Natural killer cell treated with Interleukin-12 subunit alpha and Interleukin-12 subunit beta and Interleukin-15 and Interleukin-18, amount 100 ng/mL, for 72 hours (primary cell): ENCODE measurements around the gene NEUROD4. TPM values are rescaled to one million over a fixed set of nuclear protein-coding genes. Genes with fewer than 3 reads are reported as not detected.

ENCODE experiments used
- ATAC-seq, 2 donors: fragments of 150-1000 bp; cut with Tn5 transposase in 1 of 2; sonication (Bioruptor Pico), chemical (Tn5 transposase) in 1 of 2; 2 replicates each; pipeline ENCODE4 v1.10.0; 2021
- DNase-seq: peaks from one replicate; pipeline ENCODE4 v3.0.0; 2022; ENCODE audit warnings: low spot score
- H3K27ac Mint-ChIP-seq, 2 donors: 1 replicate in 1 of 2; 2 replicates in 1 of 2; pipeline ENCODE4 v1.8.0; 2022; ENCODE audit warnings: mixed read lengths in 2 of 2, mild to moderate bottlenecking in 1 of 2, moderate library complexity in 1 of 2
- H3K27me3 Mint-ChIP-seq, 2 donors: 1 replicate in 1 of 2; 2 replicates in 1 of 2; pipeline ENCODE4 v1.8.0; 2022; ENCODE audit warnings: mixed read lengths in 2 of 2
- H3K36me3 Mint-ChIP-seq: one replicate; pipeline ENCODE4 v1.8.0; 2022; ENCODE audit warnings: mixed read lengths
- H3K4me1 Mint-ChIP-seq, 2 donors: 1 replicate in 1 of 2; 2 replicates in 1 of 2; pipeline ENCODE4 v1.8.0; 2022; ENCODE audit warnings: low read depth in 2 of 2, mixed read lengths in 2 of 2, mild to moderate bottlenecking in 1 of 2
- H3K4me3 Mint-ChIP-seq: one replicate; pipeline ENCODE4 v1.8.0; 2022; ENCODE audit warnings: mixed read lengths
- H3K9me3 Mint-ChIP-seq: 2 replicates; pipeline ENCODE4 v1.8.0; 2022; ENCODE audit warnings: mixed read lengths
- total RNA-seq, 2 donors: library from RNA; stranded (reverse); gene quantifications; one replicate each; pipeline ENCODE4 v1.2.3, GENCODE V29; 2022

Gene NEUROD4
- total RNA-seq, 2 donors from 2014 or later: not detected

DNA sequence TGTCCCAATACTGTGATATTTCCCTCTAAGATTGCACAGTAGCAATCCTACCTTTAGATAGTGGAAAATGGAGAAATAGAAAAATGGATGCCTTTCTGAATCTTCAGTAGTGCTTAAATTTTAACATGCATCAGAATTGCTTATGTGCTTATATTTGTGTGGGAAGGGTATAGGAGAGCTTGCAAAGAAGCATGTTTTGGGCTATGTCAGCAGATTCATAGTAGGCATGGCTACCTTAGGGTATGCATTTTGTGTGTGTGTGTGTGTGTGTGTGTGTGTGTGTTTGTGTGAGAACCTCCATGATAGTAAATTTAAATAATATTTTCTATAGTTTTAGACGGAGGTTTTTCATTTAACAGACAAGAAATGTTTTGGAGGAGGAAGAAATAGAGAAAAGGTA is 38.3 kb downstream of the NEUROD4 start:
- no peak for ATAC-seq
- Mint-ChIP-seq H3K27me3 (peaks cover 17 to 42% of the 10 kb centered on the region in 2 donors), H3K4me3 (no peak overlapping the region)

DNA sequence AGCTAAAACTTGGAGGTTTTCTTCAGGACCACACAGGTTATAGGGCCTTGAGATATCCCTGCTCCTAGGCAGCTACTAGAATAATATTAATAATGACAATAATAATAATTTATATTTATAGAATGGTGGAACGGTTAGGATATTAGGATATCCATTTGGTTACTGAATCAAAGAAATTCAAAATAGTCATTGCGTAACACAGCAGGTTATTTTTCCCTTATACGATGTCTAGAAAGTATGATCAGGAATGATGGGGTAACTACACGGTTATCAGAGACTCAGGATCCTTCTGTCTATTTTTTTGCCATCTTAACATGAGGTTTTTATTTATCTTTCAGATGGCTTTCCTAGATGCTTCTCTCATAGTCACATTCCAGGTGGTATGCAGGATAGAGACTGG is 39.0 kb downstream of the NEUROD4 start:
- H3K4me1 Mint-ChIP-seq: no peaks in the 10 kb centered on the region
- no peak overlapping the region for H3K27ac Mint-ChIP-seq
- DNase-seq (no peak), ATAC-seq (no peak)
- no peak overlapping the region for H3K4me3 Mint-ChIP-seq
- H3K27me3 Mint-ChIP-seq: peaks cover 19 to 39% of the 10 kb centered on the region in 2 donors
- H3K9me3 Mint-ChIP-seq: no peaks in the 10 kb centered on the region
- H3K36me3 Mint-ChIP-seq: no peaks in the 10 kb centered on the region

More for the DNA sequence above, 38.3 kb downstream of the NEUROD4 start:
- DNase-seq: no peak
- H3K4me1 Mint-ChIP-seq: no peaks in the 10 kb centered on the region
- no peak overlapping the region for H3K27ac Mint-ChIP-seq
- H3K36me3 Mint-ChIP-seq: no peaks in the 10 kb centered on the region
- H3K9me3 Mint-ChIP-seq: no peaks in the 10 kb centered on the region

DNA sequence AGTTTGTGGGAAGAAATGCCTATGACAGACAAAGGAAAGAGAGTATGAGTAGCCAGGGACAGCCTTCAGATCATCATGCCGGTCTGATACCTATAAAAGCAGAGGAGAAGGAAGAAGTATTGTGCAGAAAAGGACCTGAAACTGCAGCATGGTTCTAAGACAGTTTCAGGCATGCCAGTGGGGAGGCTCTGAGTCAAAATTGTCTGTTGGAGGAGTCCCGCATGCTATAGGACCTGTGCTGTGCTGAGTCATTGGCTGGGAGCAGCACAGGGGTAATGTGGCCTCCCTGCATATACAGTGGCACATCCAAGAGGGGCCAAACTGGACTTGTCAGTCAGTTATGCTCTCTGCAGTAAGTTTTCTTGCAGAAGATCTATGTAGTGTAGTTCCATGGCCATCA is 40.7 kb downstream of the NEUROD4 start:
- peaks cover 23 to 42% of the 10 kb centered on the region in 2 donors for H3K27me3 Mint-ChIP-seq
- ATAC-seq (peak; percentile 65 to 83), DNase-seq (no peak)
- H3K4me1 Mint-ChIP-seq: no peaks in the 10 kb centered on the region
- no peaks in the 10 kb centered on the region for H3K36me3 Mint-ChIP-seq
- H3K9me3 Mint-ChIP-seq: no peaks in the 10 kb centered on the region
- no peak overlapping the region for H3K27ac Mint-ChIP-seq
- H3K4me3 Mint-ChIP-seq: no peak overlapping the region

DNA sequence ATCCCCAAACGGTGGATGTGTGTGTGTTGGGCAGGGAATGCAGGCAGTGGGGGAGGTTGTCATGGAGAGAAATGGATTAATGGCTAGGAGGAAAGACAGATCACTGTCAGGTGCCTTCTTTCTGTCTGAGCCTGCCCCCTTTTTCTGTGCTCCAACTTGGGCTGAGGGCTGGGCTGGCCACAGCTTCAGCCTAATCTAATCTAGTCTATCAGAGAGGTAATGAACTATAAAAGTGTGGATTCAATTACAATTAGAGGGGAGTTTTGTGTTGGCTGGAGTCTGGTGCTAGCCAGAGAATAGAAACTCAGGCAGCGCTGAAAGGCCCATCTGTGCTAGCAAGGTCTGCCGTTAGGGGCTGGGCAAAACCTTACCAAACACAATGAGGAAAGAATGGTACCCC is 41.2 kb downstream of the NEUROD4 start:
- DNase-seq (no peak), ATAC-seq (no peak)
- Mint-ChIP-seq H3K9me3 (no peaks in the 10 kb centered on the region), H3K4me1 (no peaks in the 10 kb centered on the region), H3K27ac (no peak overlapping the region), H3K4me3 (no peak overlapping the region), H3K36me3 (no peaks in the 10 kb centered on the region), H3K27me3 (peaks cover 24 to 42% of the 10 kb centered on the region in 2 donors)

DNA sequence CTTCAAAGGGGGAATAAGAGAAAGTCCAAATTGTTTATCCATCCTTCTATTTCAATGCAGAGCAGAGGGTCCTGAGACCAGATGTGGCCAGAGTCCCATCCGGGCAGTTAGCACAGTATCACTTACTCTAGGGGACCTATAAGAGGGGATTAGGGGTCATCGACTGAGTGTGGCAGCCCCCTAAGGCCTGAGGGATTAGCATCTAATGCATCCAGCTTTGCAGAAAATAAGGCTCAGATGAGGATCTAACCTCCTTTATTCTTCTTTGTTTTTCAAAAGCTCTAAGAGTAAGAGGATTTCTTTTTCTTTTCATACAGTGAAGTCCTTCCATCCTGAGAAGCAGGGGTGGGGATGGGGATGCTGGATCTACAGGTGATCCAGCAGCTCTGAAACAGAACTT is 43.5 kb downstream of the NEUROD4 start:
- H3K27me3 Mint-ChIP-seq: peaks cover 22 to 35% of the 10 kb centered on the region in 2 donors
- H3K9me3 Mint-ChIP-seq: no peaks in the 10 kb centered on the region
- H3K4me1 Mint-ChIP-seq: no peaks in the 10 kb centered on the region
- no peak overlapping the region for H3K27ac Mint-ChIP-seq
- no peak for DNase-seq
- H3K4me3 Mint-ChIP-seq: no peak overlapping the region
- no peak for ATAC-seq
- no peaks in the 10 kb centered on the region for H3K36me3 Mint-ChIP-seq

DNA sequence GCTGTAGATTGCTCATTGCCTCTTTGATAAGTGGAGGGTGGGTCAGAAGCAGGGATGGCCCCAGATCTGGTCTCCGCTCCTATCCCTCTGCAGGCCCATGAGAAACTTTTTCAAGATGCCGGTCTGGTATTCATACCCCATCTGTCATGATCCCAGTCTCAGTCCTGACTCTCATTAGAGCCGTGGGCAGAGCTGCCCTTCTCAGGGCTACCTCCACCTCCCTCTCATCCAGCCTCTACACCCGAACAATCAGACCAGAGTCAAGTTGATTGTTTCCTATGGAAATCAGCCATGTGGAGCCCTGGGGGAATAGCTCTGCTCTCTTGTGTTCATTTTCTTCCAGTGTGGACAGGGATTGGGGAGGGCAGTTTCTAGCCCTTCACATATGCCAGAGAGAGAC is 45.8 kb downstream of the NEUROD4 start:
- Mint-ChIP-seq H3K4me1 (no peaks in the 10 kb centered on the region), H3K36me3 (no peaks in the 10 kb centered on the region), H3K27ac (no peak overlapping the region), H3K9me3 (no peaks in the 10 kb centered on the region), H3K27me3 (peaks cover 15 to 23% of the 10 kb centered on the region in 2 donors), H3K4me3 (no peak overlapping the region)
- DNase-seq (no peak), ATAC-seq (peak in 1 of 2 donors; percentile 59)

DNA sequence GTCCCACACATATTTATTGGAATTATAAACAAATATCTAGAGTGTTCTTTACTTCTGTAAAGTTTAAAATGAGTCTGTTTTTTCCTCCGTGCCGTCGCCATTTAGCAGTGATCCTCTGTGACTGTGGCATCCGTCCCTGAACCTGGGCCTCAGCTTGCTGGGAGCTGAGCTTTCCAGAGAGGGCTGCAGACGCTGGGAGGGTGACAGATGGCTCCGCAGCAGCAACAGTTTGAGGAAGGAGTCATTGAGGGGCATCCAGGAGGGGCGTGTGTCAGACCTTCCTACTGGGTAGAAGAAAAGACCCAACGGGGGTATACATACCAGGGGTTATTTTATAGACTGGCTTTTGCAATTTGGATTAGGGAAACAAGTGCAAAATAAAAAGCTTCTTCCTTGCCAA is 47.9 kb downstream of the NEUROD4 start:
- no peak for DNase-seq
- Mint-ChIP-seq H3K27me3 (peaks cover 12 to 13% of the 10 kb centered on the region in 2 donors), H3K4me3 (no peak overlapping the region), H3K27ac (no peak overlapping the region), H3K36me3 (no peaks in the 10 kb centered on the region), H3K4me1 (no peaks in the 10 kb centered on the region), H3K9me3 (no peaks in the 10 kb centered on the region)
- no peak for ATAC-seq

DNA sequence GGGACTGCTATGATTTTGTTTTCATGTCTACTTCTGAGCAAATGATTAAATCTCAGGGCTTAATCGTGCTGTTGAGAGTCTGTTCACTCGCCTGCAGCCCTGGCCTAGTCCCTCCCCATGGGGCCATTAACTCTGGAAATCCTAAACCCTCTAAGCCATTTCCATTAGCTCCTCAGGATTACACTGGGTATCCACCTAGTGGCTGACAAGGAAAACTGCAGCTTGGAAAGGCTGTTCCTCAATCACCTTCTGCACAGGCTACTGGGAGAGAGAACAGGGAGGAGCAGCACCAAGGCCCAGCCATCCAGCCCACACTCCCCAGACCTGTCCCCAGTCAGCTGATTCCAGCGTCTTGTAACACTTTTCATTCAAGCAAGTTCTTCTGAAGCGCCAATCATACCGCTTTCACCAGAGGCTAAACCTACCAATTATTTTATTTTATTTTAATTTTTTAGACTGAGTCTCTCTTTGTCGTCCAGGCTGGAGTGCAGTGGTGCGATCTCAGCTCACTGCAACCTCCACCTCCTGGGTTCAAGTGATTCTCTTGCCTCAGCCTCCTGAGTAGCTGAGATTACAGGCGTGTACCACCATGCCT is 48.7 kb downstream of the NEUROD4 start:
- H3K4me1 Mint-ChIP-seq: no peaks in the 10 kb centered on the region
- ATAC-seq (peak; percentile 51 to 62), DNase-seq (no peak)
- peaks cover 11 to 12% of the 10 kb centered on the region in 2 donors for H3K27me3 Mint-ChIP-seq
- no peaks in the 10 kb centered on the region for H3K36me3 Mint-ChIP-seq
- H3K9me3 Mint-ChIP-seq: no peaks in the 10 kb centered on the region
- H3K27ac Mint-ChIP-seq: no peak overlapping the region
- no peak overlapping the region for H3K4me3 Mint-ChIP-seq

DNA sequence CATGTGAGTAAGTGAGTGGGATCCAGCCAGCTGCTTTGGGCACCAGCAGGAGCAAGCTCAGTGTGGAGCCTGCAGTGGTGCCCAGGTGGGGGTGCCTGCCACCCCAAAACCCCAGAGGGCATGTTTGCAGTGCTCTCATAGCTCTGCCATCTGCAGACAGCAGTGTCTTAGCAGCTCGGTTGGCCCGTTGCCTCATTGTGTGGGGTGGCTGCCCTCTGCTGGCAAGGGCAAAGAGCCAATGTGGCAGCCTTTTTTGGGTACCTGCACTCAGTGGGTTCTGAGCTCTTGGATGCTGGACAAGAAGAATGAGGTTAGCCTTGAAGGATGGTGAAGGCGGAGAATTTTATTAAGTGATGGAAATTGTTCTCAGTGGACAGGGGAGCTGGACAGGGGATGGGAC is 52.3 kb downstream of the NEUROD4 start:
- H3K27me3 Mint-ChIP-seq: peaks cover 16 to 25% of the 10 kb centered on the region in 2 donors
- ATAC-seq: peak; percentile 46 to 59
- no peaks in the 10 kb centered on the region for H3K4me1 Mint-ChIP-seq
- H3K4me3 Mint-ChIP-seq: no peak overlapping the region
- no peaks in the 10 kb centered on the region for H3K9me3 Mint-ChIP-seq
- no peaks in the 10 kb centered on the region for H3K36me3 Mint-ChIP-seq
- H3K27ac Mint-ChIP-seq: peak overlapping the region in 1 of 2 donors; percentile 13
- DNase-seq: no peak

DNA sequence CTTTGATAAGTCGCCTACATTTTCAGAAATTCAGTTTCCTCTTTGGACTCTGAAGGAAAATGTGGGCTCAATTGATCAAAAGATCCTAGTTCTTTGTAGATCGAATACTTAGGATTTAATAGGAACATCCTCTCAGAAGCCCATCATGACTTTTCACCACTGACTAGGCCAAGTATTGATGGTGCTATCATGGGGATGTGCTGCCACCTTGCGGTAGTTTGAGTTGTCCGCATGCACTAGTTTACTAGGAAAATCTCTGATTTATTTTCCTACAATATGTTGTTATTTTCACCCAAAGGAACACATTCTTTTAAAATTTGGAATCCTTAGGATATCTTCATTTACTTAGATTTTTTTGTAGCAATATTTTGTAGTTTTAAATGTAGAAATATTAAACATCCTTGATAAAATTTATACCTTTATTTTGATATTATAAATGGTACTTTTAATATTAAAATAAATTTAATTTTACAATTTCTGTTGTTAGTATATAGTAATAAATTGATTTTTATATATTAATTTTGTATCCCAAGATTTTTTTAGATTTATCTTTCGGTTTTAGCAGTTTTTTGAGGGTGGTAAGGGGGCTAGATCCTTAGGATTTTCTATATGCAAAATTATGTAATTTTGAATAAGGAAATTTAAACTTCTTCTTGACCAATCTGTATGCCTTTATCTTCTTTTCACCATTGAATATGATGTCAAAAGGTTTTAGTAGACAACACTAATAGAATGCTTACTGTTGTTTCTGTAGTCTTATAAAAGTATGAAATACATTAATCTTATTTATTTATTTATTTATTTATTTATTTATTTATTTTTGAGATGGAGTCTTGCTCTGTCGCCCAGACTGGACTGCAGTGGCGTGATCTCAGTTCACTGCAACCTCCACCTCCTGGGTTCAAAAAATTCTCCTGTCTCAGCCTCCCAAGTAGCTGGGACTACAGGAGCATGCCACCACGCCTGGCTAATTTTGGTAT is 53.6 kb downstream of the NEUROD4 start:
- no peak overlapping the region for H3K4me3 Mint-ChIP-seq

DNA sequence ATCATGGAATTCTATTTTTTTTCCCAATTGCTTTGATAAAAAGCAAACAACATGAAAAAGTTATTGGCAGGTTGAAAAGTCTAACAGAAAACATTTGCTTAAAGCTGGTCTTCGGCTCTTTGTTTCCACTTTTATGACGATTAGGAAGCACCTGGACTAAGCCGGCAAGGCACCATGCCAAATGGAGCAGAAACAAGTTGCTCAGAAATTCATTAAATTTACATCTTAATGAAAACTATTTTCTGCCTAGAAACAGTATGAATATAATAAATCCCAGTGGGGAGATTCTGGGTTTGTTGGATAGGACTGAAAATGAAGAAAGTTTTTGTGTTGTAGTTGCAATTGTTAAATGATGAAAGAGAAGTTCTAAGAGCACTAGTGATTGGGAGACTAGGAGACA is 55.0 kb downstream of the NEUROD4 start:
- no peaks in the 10 kb centered on the region for H3K36me3 Mint-ChIP-seq
- DNase-seq (no peak), ATAC-seq (no peak)
- H3K27me3 Mint-ChIP-seq: peaks cover 32 to 51% of the 10 kb centered on the region in 2 donors
- no peaks in the 10 kb centered on the region for H3K4me1 Mint-ChIP-seq
- H3K9me3 Mint-ChIP-seq: no peaks in the 10 kb centered on the region
- no peak overlapping the region for H3K27ac Mint-ChIP-seq
- no peak overlapping the region for H3K4me3 Mint-ChIP-seq

More for the DNA sequence above, 53.6 kb downstream of the NEUROD4 start:
- DNase-seq: peak; percentile 80
- peak; percentile 62 to 73 for ATAC-seq
- Mint-ChIP-seq H3K9me3 (no peaks in the 10 kb centered on the region), H3K36me3 (no peaks in the 10 kb centered on the region), H3K27ac (no peak overlapping the region), H3K4me1 (no peaks in the 10 kb centered on the region), H3K27me3 (peaks cover 19 to 36% of the 10 kb centered on the region in 2 donors)

Other genes with a start within 250 kb of the NEUROD4 start
- 10 to 100 TPM in 1 of 2 donors, 1 to 10 TPM in 1; 5.9 to 11.3 TPM for gene MUCL1, start 165.5 kb upstream of the NEUROD4 start, total RNA-seq
- 10 to 100 TPM; 45.9 to 67.2 TPM for gene TESPA1, start 35.2 kb upstream of the NEUROD4 start, total RNA-seq
- gene OR9K2, start 106.4 kb downstream of the NEUROD4 start, total RNA-seq: not detected
- not detected for gene OR10A7, start 201.1 kb downstream of the NEUROD4 start, total RNA-seq
- gene OR6C74, start 224.6 kb downstream of the NEUROD4 start, total RNA-seq: not detected